Fibroblast of mammary gland (primary cell): ENCODE results near the gene LTBP1.

Experiments
- DNase-seq: peaks from one replicate; pipeline ENCODE4 v3.0.0-alpha.2; 2010; ENCODE audit warnings: low read depth
- H3K4me3 ChIP-seq: 2 replicates; pipeline ENCODE4 v1.5.1; 2011; ENCODE audit warnings: low read depth, mild to moderate bottlenecking, low read length, moderate library complexity; ENCODE audit not compliant: control insufficient read depth
- CTCF ChIP-seq: conservative IDR thresholded peaks from 2 replicates; pipeline ENCODE4 v1.5.1; 2011; ENCODE audit warnings: low read depth, low read length, inconsistent platforms; ENCODE audit not compliant: control insufficient read depth, insufficient read depth

Gene LTBP1

GRCh38 chr2:32946314-32947075, at the start of gene LTBP1:
TSS of gene LTBP1 (plus strand) at chr2:32946953. CDS start at chr2:32947325, 372 bp downstream.
- DNase-seq: peak; percentile 58
- peak; percentile 71 for TF ChIP-seq CTCF
- peak within 1 kb of the TSS; percentile 68 for H3K4me3 ChIP-seq

GRCh38 chr2:32900246-32900973, 46.3 kb upstream of the LTBP1 start:
- H3K4me3 ChIP-seq: no peak overlapping the region
- DNase-seq: no peak
- no peak for TF ChIP-seq CTCF

GRCh38 chr2:32901313-32901712, 45.4 kb upstream of the LTBP1 start:
- TF ChIP-seq CTCF: no peak
- H3K4me3 ChIP-seq: no peak overlapping the region

GRCh38 chr2:32902174-32902573, 44.6 kb upstream of the LTBP1 start:
- H3K4me3 ChIP-seq: no peak overlapping the region
- DNase-seq: no peak
- TF ChIP-seq CTCF: no peak

More at GRCh38 chr2:32901313-32901712, 45.4 kb upstream of the LTBP1 start:
- DNase-seq: no peak

GRCh38 chr2:32902986-32903385, 43.8 kb upstream of the LTBP1 start:
- DNase-seq: no peak
- no peak overlapping the region for H3K4me3 ChIP-seq
- TF ChIP-seq CTCF: no peak

GRCh38 chr2:32904074-32904473, 42.7 kb upstream of the LTBP1 start:
- H3K4me3 ChIP-seq: no peak overlapping the region
- TF ChIP-seq CTCF: no peak
- no peak for DNase-seq
